Measurements from ENCODE around the gene FAM3B.

FAM3B gene

DNA sequence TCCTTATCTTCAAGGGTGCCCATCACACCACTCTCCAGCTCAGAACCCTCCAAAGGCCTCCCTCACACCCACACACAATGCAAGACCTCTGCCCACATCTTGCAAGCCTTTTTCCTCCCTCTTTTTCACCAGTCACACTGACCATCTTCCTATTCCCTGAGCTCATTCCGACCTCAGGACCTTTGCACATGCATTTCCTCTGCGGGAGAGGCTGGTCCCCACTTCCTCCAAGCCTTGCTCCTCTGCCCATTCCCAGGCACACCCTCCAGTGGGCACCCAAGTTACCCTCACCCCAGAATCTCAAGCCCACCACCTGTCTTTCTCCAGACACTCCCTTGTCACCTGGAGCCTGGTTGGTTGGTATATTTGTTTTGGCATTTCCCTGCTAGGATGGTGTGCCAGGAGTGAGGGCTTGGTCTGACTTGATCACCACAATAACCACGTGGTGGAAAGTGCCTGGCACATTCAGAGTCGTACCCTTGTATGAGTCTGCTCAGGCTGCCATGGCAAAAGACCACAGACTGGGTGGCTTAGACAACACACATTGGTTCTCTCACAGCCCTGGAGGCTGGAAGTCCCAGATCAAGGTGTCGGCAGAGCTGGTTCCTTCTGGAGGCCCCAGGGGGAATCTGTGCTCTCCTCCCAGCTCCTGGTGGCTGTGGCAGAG is 58.4 kb downstream of the FAM3B start:
- H3F3A ChIP-seq (ENCODE audit: insufficient read depth, low read length): no peaks in the 10 kb centered on the region
- peak overlapping the region; percentile 34 for H3K27ac ChIP-seq (ENCODE audit: low read depth, low read length, poor library complexity, severe bottlenecking)
- H3K4me2 ChIP-seq (ENCODE audit: low read length): no peak overlapping the region; the same call in 1 of the 2 replicates
- H3K36me3 ChIP-seq (ENCODE audit: insufficient read depth, low read length): peaks cover 71% of the 10 kb centered on the region
- peaks cover 28% of the 10 kb centered on the region for H3K4me1 ChIP-seq (ENCODE audit: insufficient read depth, low read length, severe bottlenecking)
- no peak overlapping the region for H3K9ac ChIP-seq (ENCODE audit: low read length)
- H3K9me2 ChIP-seq (ENCODE audit: low read depth, low read length): no peaks in the 10 kb centered on the region
- H3K79me2 ChIP-seq (ENCODE audit: insufficient read depth, low read length): peaks cover 31% of the 10 kb centered on the region
- H2AFZ ChIP-seq (ENCODE audit: low read length): no peak overlapping the region
- TF ChIP-seq EZH2 (IDR thresholded peaks at IDR 0.05; ENCODE audit: borderline replicate concordance, low read length): no peak
- TF ChIP-seq, protein P1, sequence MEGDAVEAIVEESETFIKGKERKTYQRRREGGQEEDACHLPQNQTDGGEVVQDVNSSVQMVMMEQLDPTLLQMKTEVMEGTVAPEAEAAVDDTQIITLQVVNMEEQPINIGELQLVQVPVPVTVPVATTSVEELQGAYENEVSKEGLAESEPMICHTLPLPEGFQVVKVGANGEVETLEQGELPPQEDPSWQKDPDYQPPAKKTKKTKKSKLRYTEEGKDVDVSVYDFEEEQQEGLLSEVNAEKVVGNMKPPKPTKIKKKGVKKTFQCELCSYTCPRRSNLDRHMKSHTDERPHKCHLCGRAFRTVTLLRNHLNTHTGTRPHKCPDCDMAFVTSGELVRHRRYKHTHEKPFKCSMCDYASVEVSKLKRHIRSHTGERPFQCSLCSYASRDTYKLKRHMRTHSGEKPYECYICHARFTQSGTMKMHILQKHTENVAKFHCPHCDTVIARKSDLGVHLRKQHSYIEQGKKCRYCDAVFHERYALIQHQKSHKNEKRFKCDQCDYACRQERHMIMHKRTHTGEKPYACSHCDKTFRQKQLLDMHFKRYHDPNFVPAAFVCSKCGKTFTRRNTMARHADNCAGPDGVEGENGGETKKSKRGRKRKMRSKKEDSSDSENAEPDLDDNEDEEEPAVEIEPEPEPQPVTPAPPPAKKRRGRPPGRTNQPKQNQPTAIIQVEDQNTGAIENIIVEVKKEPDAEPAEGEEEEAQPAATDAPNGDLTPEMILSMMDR (IDR thresholded peaks at IDR 0.05; ENCODE audit: low read length): no peak
- no peaks in the 10 kb centered on the region for H3K27me3 ChIP-seq (ENCODE audit: insufficient read depth, low read length)
- H3K9me3 ChIP-seq (ENCODE audit: low read length): no peaks in the 10 kb centered on the region
- no peak overlapping the region for H3K4me3 ChIP-seq (ENCODE audit: low read depth, low read length, poor library complexity, severe bottlenecking)
- no peaks in the 10 kb centered on the region for H4K20me1 ChIP-seq (ENCODE audit: insufficient read depth, low read length)

DNA sequence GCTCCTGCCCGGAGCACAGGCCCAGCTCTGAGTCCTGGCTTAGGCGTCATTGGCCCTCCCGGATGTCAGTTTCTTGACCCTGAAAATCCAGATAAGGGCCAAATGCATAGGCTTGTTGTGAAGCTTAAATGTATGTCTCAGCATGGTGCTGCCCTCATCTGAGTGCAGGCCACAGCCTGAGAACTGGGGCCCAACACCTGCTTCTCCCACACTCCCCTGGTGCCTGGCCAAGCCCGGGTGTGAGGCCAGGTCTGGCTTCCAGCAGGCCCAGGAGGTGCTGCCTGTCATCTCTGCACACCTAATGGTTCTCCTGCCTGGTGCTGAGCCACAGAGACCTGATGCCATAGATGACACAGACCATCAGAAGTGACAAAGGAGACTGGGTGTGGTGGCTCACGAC is 59.3 kb downstream of the FAM3B start:
- Histone ChIP-seq H3K9me2 (ENCODE audit: low read depth, low read length) (no peaks in the 10 kb centered on the region), H3K36me3 (ENCODE audit: insufficient read depth, low read length) (peaks cover 80% of the 10 kb centered on the region), H3F3A (ENCODE audit: insufficient read depth, low read length) (no peaks in the 10 kb centered on the region), H4K20me1 (ENCODE audit: insufficient read depth, low read length) (no peaks in the 10 kb centered on the region), H3K27me3 (ENCODE audit: insufficient read depth, low read length) (no peaks in the 10 kb centered on the region), H2AFZ (ENCODE audit: low read length) (no peak overlapping the region), H3K9me3 (ENCODE audit: low read length) (no peaks in the 10 kb centered on the region), H3K79me2 (ENCODE audit: insufficient read depth, low read length) (peaks cover 26% of the 10 kb centered on the region), H3K4me1 (ENCODE audit: insufficient read depth, low read length, severe bottlenecking) (peaks cover 28% of the 10 kb centered on the region), H3K4me3 (ENCODE audit: low read depth, low read length, poor library complexity, severe bottlenecking) (no peak overlapping the region), H3K9ac (ENCODE audit: low read length) (no peak overlapping the region), H3K4me2 (ENCODE audit: low read length) (no peak overlapping the region), H3K27ac (ENCODE audit: low read depth, low read length, poor library complexity, severe bottlenecking) (no peak overlapping the region)
- TF ChIP-seq, protein P1 (IDR thresholded peaks at IDR 0.05; ENCODE audit: low read length): no peak
- no peak for TF ChIP-seq EZH2 (IDR thresholded peaks at IDR 0.05; ENCODE audit: borderline replicate concordance, low read length)

DNA sequence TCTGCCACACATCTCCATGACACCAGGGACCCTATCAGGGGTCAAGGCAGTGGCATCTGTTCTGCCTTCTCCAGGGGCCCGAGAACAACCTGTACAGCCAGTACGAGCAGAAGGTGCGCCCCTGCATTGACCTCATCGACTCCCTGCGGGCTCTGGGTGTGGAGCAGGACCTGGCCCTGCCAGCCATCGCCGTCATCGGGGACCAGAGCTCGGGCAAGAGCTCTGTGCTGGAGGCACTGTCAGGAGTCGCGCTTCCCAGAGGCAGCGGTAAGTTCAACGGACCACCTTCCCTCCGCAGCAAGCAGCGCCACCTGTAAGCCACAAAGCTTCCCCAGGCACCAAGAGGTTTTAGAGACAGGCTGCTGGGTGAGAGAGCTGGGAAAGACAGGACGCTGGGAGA is 61.1 kb downstream of the FAM3B start:
- H3K4me2 ChIP-seq (ENCODE audit: low read length): no peak overlapping the region
- no peaks in the 10 kb centered on the region for H4K20me1 ChIP-seq (ENCODE audit: insufficient read depth, low read length)
- no peak overlapping the region for H3K4me3 ChIP-seq (ENCODE audit: low read depth, low read length, poor library complexity, severe bottlenecking)
- H3K9me3 ChIP-seq (ENCODE audit: low read length): no peaks in the 10 kb centered on the region
- H3K36me3 ChIP-seq (ENCODE audit: insufficient read depth, low read length): peaks cover 97% of the 10 kb centered on the region
- H3K4me1 ChIP-seq (ENCODE audit: insufficient read depth, low read length, severe bottlenecking): peaks cover 19% of the 10 kb centered on the region
- H3K9ac ChIP-seq (ENCODE audit: low read length): no peak overlapping the region
- H3K27ac ChIP-seq (ENCODE audit: low read depth, low read length, poor library complexity, severe bottlenecking): no peak overlapping the region
- no peaks in the 10 kb centered on the region for H3K9me2 ChIP-seq (ENCODE audit: low read depth, low read length)
- no peaks in the 10 kb centered on the region for H3F3A ChIP-seq (ENCODE audit: insufficient read depth, low read length)
- peaks cover 7% of the 10 kb centered on the region for H3K79me2 ChIP-seq (ENCODE audit: insufficient read depth, low read length)
- TF ChIP-seq EZH2 (IDR thresholded peaks at IDR 0.05; ENCODE audit: borderline replicate concordance, low read length): no peak
- TF ChIP-seq, protein P1 (IDR thresholded peaks at IDR 0.05; ENCODE audit: low read length): no peak
- no peaks in the 10 kb centered on the region for H3K27me3 ChIP-seq (ENCODE audit: insufficient read depth, low read length)
- no peak overlapping the region for H2AFZ ChIP-seq (ENCODE audit: low read length)

All from OCI-LY1 (cell line).